H1 (cell line): ENCODE measurements around the gene ADTRP. TPM values are rescaled to one million over a fixed set of nuclear protein-coding genes. Genes with fewer than 3 reads are reported as not detected.

Experiments
- CTCF ChIA-PET: fragments of 300-600 bp; sonication (Branson Sonifier 250); formaldehyde crosslinking; loops from one replicate; lab custom pipeline; 2021; ENCODE audit not compliant: partially characterized antibody; lab: Charles Lee
- POLR2A ChIA-PET: fragments of 300-600 bp; sonication (Branson Sonifier 250); formaldehyde crosslinking; loops from one replicate; lab custom pipeline; 2021; ENCODE audit warnings: inconsistent platforms; ENCODE audit not compliant: partially characterized antibody; lab: Charles Lee
- DNase-seq, 2 experiments: peaks; one replicate each; pipeline versions ENCODE4 v3.0.0 to v3.0.0-alpha.2; 2010 to 2022; ENCODE audit warnings: low spot score in 2 of 2, low read depth in 1 of 2, mixed read lengths in 1 of 2
- FAIRE-seq: peaks from 2 replicates; lab custom pipeline; 2011; peaks lifted over from hg19 to GRCh38; lab: Jason Lieb, UNC
- H2AFZ ChIP-seq: 2 replicates; pipeline ENCODE4 v1.8.1; 2012; ENCODE audit warnings: low read length, inconsistent platforms
- H2AK5ac ChIP-seq: 2 replicates; pipeline ENCODE4 v1.6.1; 2013; ENCODE audit warnings: low read depth, low read length
- H2BK120ac ChIP-seq: replicated peaks from 2 replicates; pipeline ENCODE3; 2013; ENCODE audit warnings: low read depth, low read length, inconsistent platforms
- H2BK12ac ChIP-seq: 2 replicates; pipeline ENCODE4 v1.6.1; 2013; ENCODE audit warnings: low read depth, low read length
- H2BK15ac ChIP-seq: 2 replicates; pipeline ENCODE4 v1.6.1; 2013; ENCODE audit warnings: low read length
- H2BK20ac ChIP-seq: 2 replicates; pipeline ENCODE4 v1.6.1; 2013; ENCODE audit warnings: low read length
- H2BK5ac ChIP-seq: 2 replicates; pipeline ENCODE4 v1.6.1; 2013; ENCODE audit warnings: low read depth, low read length
- H3K14ac ChIP-seq: 2 replicates; pipeline ENCODE4 v1.6.1; 2013; ENCODE audit warnings: inconsistent platforms; ENCODE audit not compliant: insufficient read length
- H3K18ac ChIP-seq: 2 replicates; pipeline ENCODE4 v1.6.1; 2013; ENCODE audit warnings: low read length; ENCODE audit errors: extremely low read depth
- H3K23ac ChIP-seq: 2 replicates; pipeline ENCODE4 v1.6.1; 2013; ENCODE audit warnings: inconsistent platforms; ENCODE audit not compliant: insufficient read length
- H3K23me2 ChIP-seq: 2 replicates; pipeline ENCODE4 v1.6.1; 2013; ENCODE audit warnings: low read depth, low read length
- H3K27ac ChIP-seq: 2 replicates; pipeline ENCODE4 v1.6.1; 2011; ENCODE audit warnings: low read depth, low read length, inconsistent platforms
- H3K27me3 ChIP-seq, 4 experiments: replicated peaks in 1 of 4; 1 replicate in 1 of 4; 2 replicates in 3 of 4; pipeline versions ENCODE4 v1.6.1 to v1.8.1; 2011 to 2013; ENCODE audit warnings: low read length in 3 of 4, mild to moderate bottlenecking in 3 of 4, inconsistent platforms in 2 of 4, mixed read lengths in 2 of 4, moderate library complexity in 1 of 4; ENCODE audit not compliant: control insufficient read depth in 3 of 4, insufficient read depth in 3 of 4; ENCODE audit errors: extremely low read depth in 1 of 4
- H3K36me3 ChIP-seq, 4 experiments: 2 replicates each; pipeline versions ENCODE4 v1.6.1 to v1.8.1; 2011 to 2013; ENCODE audit warnings: mild to moderate bottlenecking in 4 of 4, low read length in 3 of 4, moderate library complexity in 2 of 4, control low read depth in 1 of 4, inconsistent platforms in 1 of 4; ENCODE audit not compliant: insufficient read depth in 4 of 4, control insufficient read depth in 2 of 4
- H3K4ac ChIP-seq: replicated peaks from 2 replicates; pipeline ENCODE3; 2013; ENCODE audit warnings: low read length, low read depth, mixed read lengths, inconsistent platforms; ENCODE audit not compliant: insufficient read length
- H3K4me1 ChIP-seq, 4 experiments: replicated peaks in 1 of 4; 1 replicate in 1 of 4; 2 replicates in 3 of 4; pipeline versions ENCODE4 v1.6.1 to v1.8.1; 2011 to 2013; ENCODE audit warnings: low read length in 3 of 4, inconsistent platforms in 2 of 4, mixed read lengths in 1 of 4; ENCODE audit not compliant: insufficient read depth in 4 of 4, control insufficient read depth in 3 of 4
- H3K4me2 ChIP-seq, 2 experiments: 2 replicates each; pipeline versions ENCODE4 v1.6.1 to v1.8.1; 2011 to 2013; ENCODE audit warnings: low read depth in 2 of 2, low read length in 2 of 2, control low read depth in 1 of 2, inconsistent platforms in 1 of 2, mild to moderate bottlenecking in 1 of 2; ENCODE audit not compliant: insufficient read depth in 1 of 2
- H3K4me3 ChIP-seq, 4 experiments: fragments of 200-600, 300-600 bp in 1 of 4; sonication (generic), shearing (Covaris generic), sonication (Bioruptor Twin) in 1 of 4; 2 replicates each; pipeline versions ENCODE4 v1.5.1 to v1.8.1; 2011 to 2016; ENCODE audit warnings: low read length in 4 of 4, low read depth in 3 of 4, control low read depth in 2 of 4, inconsistent platforms in 2 of 4, mild to moderate bottlenecking in 2 of 4, mixed read lengths in 1 of 4, moderate library complexity in 1 of 4; ENCODE audit not compliant: insufficient read depth in 2 of 4; ENCODE audit errors: extremely low read depth in 1 of 4
- H3K56ac ChIP-seq: replicated peaks from 2 replicates; pipeline ENCODE3; 2013; ENCODE audit warnings: low read depth, mild to moderate bottlenecking, mixed read lengths, low read length, inconsistent platforms; ENCODE audit not compliant: insufficient read length
- H3K79me1 ChIP-seq: 2 replicates; pipeline ENCODE4 v1.6.1; 2013; ENCODE audit warnings: low read depth, low read length, control low read depth
- H3K79me2 ChIP-seq, 2 experiments: 2 replicates each; pipeline versions ENCODE4 v1.6.1 to v1.8.1; 2012 to 2013; ENCODE audit warnings: low read length in 2 of 2, mild to moderate bottlenecking in 2 of 2, inconsistent platforms in 1 of 2; ENCODE audit not compliant: insufficient read depth in 2 of 2, control insufficient read depth in 1 of 2
- H3K9ac ChIP-seq, 4 experiments: replicated peaks in 1 of 4; 1 replicate in 1 of 4; 2 replicates in 3 of 4; pipeline versions ENCODE4 v1.6.1 to v1.8.1; 2011 to 2013; ENCODE audit warnings: low read depth in 3 of 4, low read length in 3 of 4, control low read depth in 2 of 4, mild to moderate bottlenecking in 2 of 4, moderate library complexity in 2 of 4, inconsistent platforms in 1 of 4; ENCODE audit errors: extremely low read depth in 1 of 4
- H3K9me3 ChIP-seq, 2 experiments: 2 replicates each; pipeline versions ENCODE4 v1.6.1 to v1.8.1; 2012 to 2013; ENCODE audit warnings: mild to moderate bottlenecking in 2 of 2, moderate library complexity in 2 of 2, control low read depth in 1 of 2, inconsistent platforms in 1 of 2, low read depth in 1 of 2, low read length in 1 of 2, mixed read lengths in 1 of 2; ENCODE audit not compliant: insufficient read depth in 2 of 2
- H4K20me1 ChIP-seq, 2 experiments: replicated peaks in 1 of 2; 2 replicates each; pipeline versions ENCODE3 to v1.8.1; 2011 to 2013; ENCODE audit warnings: inconsistent platforms in 2 of 2, low read length in 2 of 2, mild to moderate bottlenecking in 1 of 2; ENCODE audit not compliant: insufficient read depth in 2 of 2, control insufficient read depth in 1 of 2
- H4K5ac ChIP-seq: 2 replicates; pipeline ENCODE4 v1.6.1; 2013; ENCODE audit warnings: low read length, low read depth, mixed read lengths, inconsistent platforms; ENCODE audit not compliant: insufficient read length
- H4K8ac ChIP-seq: 2 replicates; pipeline ENCODE4 v1.8.0; 2013; ENCODE audit warnings: mild to moderate bottlenecking, moderate library complexity, low read length, inconsistent platforms; ENCODE audit not compliant: insufficient read depth; ENCODE audit errors: extremely low read depth
- H4K91ac ChIP-seq: replicated peaks from 2 replicates; pipeline ENCODE3; 2013; ENCODE audit warnings: low read length, mixed read lengths, inconsistent platforms; ENCODE audit not compliant: insufficient read length
- POLR2A ChIP-seq, 2 experiments: IDR thresholded peaks; 1 replicate in 1 of 2; 2 replicates in 1 of 2; pipeline ENCODE4 v1.6.1; 2011; ENCODE audit warnings: low read depth in 2 of 2, low read length in 2 of 2, mild to moderate bottlenecking in 2 of 2; ENCODE audit errors: control extremely low read depth in 1 of 2
- POU5F1 ChIP-seq: IDR thresholded peaks from 2 replicates; pipeline ENCODE4 v1.6.1; 2011; ENCODE audit warnings: low read depth, mild to moderate bottlenecking, low read length, moderate library complexity
- RAD21 ChIP-seq, 2 experiments: IDR thresholded peaks in 1 of 2; conservative IDR thresholded peaks in 1 of 2; 2 replicates each; pipeline ENCODE4 v1.6.1; 2011; ENCODE audit warnings: low read depth in 2 of 2, low read length in 2 of 2, improper control_type of control experiment in 1 of 2, inconsistent platforms in 1 of 2, mild to moderate bottlenecking in 1 of 2, moderate library complexity in 1 of 2
- RFX5 ChIP-seq: IDR thresholded peaks from 2 replicates; pipeline ENCODE4 v1.6.1; 2011; ENCODE audit warnings: low read depth, low read length, improper control_type of control experiment, borderline replicate concordance
- YY1 ChIP-seq: IDR thresholded peaks from 2 replicates; pipeline ENCODE4 v1.6.1; 2011; ENCODE audit warnings: low read depth, mild to moderate bottlenecking, low read length
- WGBS, 2 experiments: shearing (Covaris generic) in 1 of 2; methylation state at CpG; one replicate each; pipeline versions ENCODE4 v1.1.6 to v1.1.7; 2013 to 2015; ENCODE audit warnings: low lambda C conversion rate in 2 of 2, mixed read lengths in 2 of 2, inconsistent platforms in 1 of 2, low coverage in 1 of 2, missing lambda C conversion rate in 1 of 2; ENCODE audit not compliant: insufficient replicate concordance in 2 of 2, insufficient coverage in 1 of 2, insufficient read length in 1 of 2; ENCODE audit errors: extremely low coverage in 1 of 2, missing lambda C conversion rate in 1 of 2; 5-methylcytosine and 5-hydroxymethylcytosine counted together
- polyA plus RNA-seq, 7 experiments: library from polyadenylated mRNA; depleted of rRNA in 3 of 7; stranded (reverse) in 5 of 7; unstranded in 2 of 7; fragments of >200 nt in 5 of 7; fragments of 200-250 nt in 2 of 7; gene quantifications; 1 replicate in 5 of 7; 2 replicates in 1 of 7; 4 replicates in 1 of 7; pipeline versions ENCODE4 v1.2.1 to v1.2.3, GENCODE V29; 2011 to 2013; ENCODE audit warnings: missing spikeins in 2 of 7, mixed read lengths in 2 of 7
- total RNA-seq: library from RNA; stranded (reverse); fragmentation: NEBNext Ultra II Directional; extraction: Animal tissue kit (Norgen Biotek cat#: 25700); gene quantifications from 2 replicates; pipeline ENCODE4 v1.2.1, GENCODE V29; 2021
- TF ChIP-seq, protein P1 (sequence below): IDR thresholded peaks from 2 replicates; pipeline ENCODE4 v1.6.1; 2011; ENCODE audit warnings: low read length, improper control_type of control experiment

Gene ADTRP
- total and polyA plus RNA-seq, 2 of the 8 experiments (the other 6 are each of a cell fraction or from before 2014, with no cell fraction given) = 0.08 to 0.45 TPM

DNA sequence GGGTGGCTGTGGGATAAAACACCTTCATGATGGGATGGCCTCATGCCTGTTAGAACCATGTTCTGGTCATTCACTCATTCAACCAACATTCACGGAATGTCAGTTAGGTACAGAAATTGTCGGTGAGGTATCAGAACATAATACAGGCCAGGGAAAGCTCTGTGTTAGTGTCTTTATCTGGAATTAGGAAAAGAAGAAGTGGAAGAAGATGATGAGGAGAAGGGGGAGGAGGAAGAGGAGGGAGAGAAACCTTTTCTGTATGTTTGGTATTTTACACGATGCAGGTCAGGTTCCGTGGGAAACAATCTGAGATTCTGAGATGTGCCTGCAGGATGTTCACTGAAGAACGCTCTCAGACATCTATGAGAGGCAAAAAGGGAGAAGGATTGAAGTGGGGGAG is 5.6 kb downstream of the ADTRP start:
- Histone ChIP-seq H2BK20ac (peak overlapping the region; percentile 87; the same call in 1 of the 2 replicates), H2BK5ac (no peak overlapping the region), H2BK15ac (peak overlapping the region; percentile 67; the same call in 1 of the 2 replicates), H3K79me2 (no peaks in the 10 kb centered on the region), H3K9me3 (no peaks in the 10 kb centered on the region), H4K5ac (no peak overlapping the region), H3K14ac (no peak overlapping the region)
- no peak for FAIRE-seq
- TF ChIP-seq POU5F1 (no peak), RFX5 (no peak), YY1 (no peak), RAD21 (IDR thresholded peaks at IDR 0.05 in 1 of 2, conservative IDR thresholded peaks at IDR 0.05 in 1 of 2; ENCODE audit: low read depth in 2 of 2, low read length in 2 of 2) (no peak), POLR2A (IDR thresholded peaks at IDR 0.05; ENCODE audit: control extremely low read depth in 1 of 2, low read depth in 2 of 2, low read length in 2 of 2) (no peak)
- TF ChIP-seq, protein P1, sequence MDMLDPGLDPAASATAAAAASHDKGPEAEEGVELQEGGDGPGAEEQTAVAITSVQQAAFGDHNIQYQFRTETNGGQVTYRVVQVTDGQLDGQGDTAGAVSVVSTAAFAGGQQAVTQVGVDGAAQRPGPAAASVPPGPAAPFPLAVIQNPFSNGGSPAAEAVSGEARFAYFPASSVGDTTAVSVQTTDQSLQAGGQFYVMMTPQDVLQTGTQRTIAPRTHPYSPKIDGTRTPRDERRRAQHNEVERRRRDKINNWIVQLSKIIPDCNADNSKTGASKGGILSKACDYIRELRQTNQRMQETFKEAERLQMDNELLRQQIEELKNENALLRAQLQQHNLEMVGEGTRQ = no peak
- TF ChIP-seq, all 59 proteins: peak for 0
- Histone ChIP-seq H3K36me3 (no peaks in the 10 kb centered on the region), H3K9ac (no peak overlapping the region), H3K4me1 (peaks cover 0 to 8% (median 3%) of the 10 kb centered on the region in 4 experiments; a peak in 5 of 7 replicates), H2AFZ (no peak overlapping the region), H3K27me3 (no peaks in the 10 kb centered on the region), H4K8ac (no peak overlapping the region), H3K4me3 (no peak overlapping the region), H3K23ac (no peak overlapping the region), H3K56ac (no peak overlapping the region), H3K4me2 (no peak overlapping the region), H3K27ac (no peak overlapping the region), H4K91ac (no peak overlapping the region), H2AK5ac (no peak overlapping the region), H3K4ac (no peak overlapping the region), H4K20me1 (no peaks in the 10 kb centered on the region), H3K79me1 (no peaks in the 10 kb centered on the region), H3K18ac (no peak overlapping the region), H3K23me2 (no peaks in the 10 kb centered on the region), H2BK120ac (no peak overlapping the region), H2BK12ac (0 out of 2 replicates have a peak overlapping the region, but pooled peaks have one; percentile 63)
- POLR2A ChIA-PET = interaction anchor here (1.5 kb wide), 1 partner anchor 10 kb away, joined by 4 read pairs; no protein-coding TSS in a partner anchor
- 96% methylated on average over 5 of the region's 5 CpGs; no CpG with 5 or more reads in 1 of the 2 experiments for WGBS, 2 experiments
- DNase-seq = no peak
- CTCF ChIA-PET = interaction anchor here (1.3 kb wide), 1 partner anchor 118 kb away, joined by 3 read pairs; no protein-coding TSS in a partner anchor
